K562 (cell line): ENCODE measurements around the gene GABPB1. TPM values are rescaled to one million over a fixed set of nuclear protein-coding genes. Genes with fewer than 3 reads are reported as not detected.

Experiments
- ATF2 ChIP-seq: sonication (generic); formaldehyde crosslinking; IDR thresholded peaks from 2 replicates; pipeline ENCODE4 v1.8.1; 2022; ENCODE audit warnings: missing genetic modification reagents
- BCOR ChIP-seq: fragments of 450-650 bp; IDR thresholded peaks from 2 replicates; pipeline ENCODE4 v1.6.1; 2016
- CBFA2T2 ChIP-seq: fragments of 450-650 bp; conservative IDR thresholded peaks from 2 replicates; pipeline ENCODE4 v1.6.1; 2017; ENCODE audit warnings: mild to moderate bottlenecking
- CTBP1 ChIP-seq: fragments of 450-650 bp; IDR thresholded peaks from 2 replicates; pipeline ENCODE4 v1.6.1; 2016; ENCODE audit warnings: borderline replicate concordance
- DDX20 ChIP-seq: fragments of 450-650 bp; IDR thresholded peaks from 2 replicates; pipeline ENCODE4 v1.6.1; 2016; ENCODE audit warnings: missing genetic modification characterization, low read depth, mild to moderate bottlenecking, missing compliant biosample characterization, moderate library complexity
- ID3 ChIP-seq, 2 experiments: fragments of 250-450 bp in 1 of 2; fragments of 450-650 bp in 1 of 2; sonication (Bioruptor Pico) in 1 of 2; IDR thresholded peaks; 2 replicates each; pipeline versions ENCODE4 v1.6.1 to v1.8.0; 2016 to 2021; ENCODE audit warnings: mild to moderate bottlenecking in 2 of 2, moderate library complexity in 2 of 2, missing compliant biosample characterization in 1 of 2, missing genetic modification characterization in 1 of 2
- MEIS2 ChIP-seq: fragments of 450-650 bp; IDR thresholded peaks from 2 replicates; pipeline ENCODE4 v1.6.1; 2014; ENCODE audit warnings: mild to moderate bottlenecking; ENCODE audit not compliant: partially characterized antibody
- NONO ChIP-seq, 2 experiments: fragments of 200-400 bp in 1 of 2; fragments of 450-650 bp in 1 of 2; formaldehyde crosslinking in 1 of 2; IDR thresholded peaks; 2 replicates each; pipeline ENCODE4 v1.6.1; 2017; ENCODE audit warnings: low read depth in 2 of 2, mild to moderate bottlenecking in 2 of 2, moderate library complexity in 2 of 2, low read length in 1 of 2
- TAF9B ChIP-seq: fragments of 450-650 bp; IDR thresholded peaks from 2 replicates; pipeline ENCODE4 v1.6.1; 2018; ENCODE audit warnings: mild to moderate bottlenecking; ENCODE audit not compliant: partially characterized antibody
- TAL1 ChIP-seq: fragments of 450-650 bp; IDR thresholded peaks from 2 replicates; pipeline ENCODE4 v1.6.1; 2016; ENCODE audit warnings: mild to moderate bottlenecking
- TBL1XR1 ChIP-seq, 2 experiments: IDR thresholded peaks; 2 replicates each; pipeline ENCODE4 v1.6.1; 2012; ENCODE audit warnings: improper control_type of control experiment in 2 of 2, low read length in 2 of 2, mild to moderate bottlenecking in 1 of 2
- ZNF175 ChIP-seq: fragments of 200-800 bp; sonication (Bioruptor generic); IDR thresholded peaks from 2 replicates; pipeline ENCODE4 v1.6.1; 2016; ENCODE audit warnings: low read depth, mild to moderate bottlenecking, missing genetic modification characterization, missing compliant biosample characterization
- ZNF311 ChIP-seq: fragments of 250-450 bp; sonication (Bioruptor Pico); IDR thresholded peaks from 2 replicates; pipeline ENCODE4 v1.4.0; 2020; ENCODE audit warnings: mild to moderate bottlenecking, moderate library complexity
- ZNF445 ChIP-seq: fragments of 250-450 bp; sonication (Bioruptor Pico); IDR thresholded peaks from 2 replicates; pipeline ENCODE4 v1.4.0; 2020; ENCODE audit warnings: low read depth, mild to moderate bottlenecking, moderate library complexity
- ZNF586 ChIP-seq: fragments of 450-650 bp; formaldehyde crosslinking; conservative IDR thresholded peaks from 2 replicates; pipeline ENCODE4 v1.4.0; 2020; ENCODE audit warnings: mild to moderate bottlenecking, moderate library complexity
- polyA plus RNA-seq, 8 experiments: library from polyadenylated mRNA; depleted of rRNA in 4 of 8; stranded (reverse) in 5 of 8; unstranded in 3 of 8; fragments of >200 nt; fragmentation: Nextera tagmentation in 2 of 8; fragmentation: Illumina TruSeq in 1 of 8; extraction: Ambion mirVana in 2 of 8; extraction: Trizol in 1 of 8; gene quantifications; 2 replicates each; pipeline versions ENCODE4 v1.2.1 to v1.2.3, GENCODE V29; 2011 to 2014; ENCODE audit warnings: inconsistent platforms in 1 of 8, missing spikeins in 1 of 8
- total RNA-seq, 7 experiments: library from RNA; depleted of rRNA in 6 of 7; stranded (reverse); fragments of >200 nt in 6 of 7; fragmentation: Illumina TruSeq in 2 of 7; extraction: Trizol in 2 of 7; gene quantifications; 2 replicates each; pipeline versions ENCODE4 v1.2.1 to v1.2.3, GENCODE V29; 2011 to 2021; ENCODE audit warnings: low replicate concordance in 1 of 7
- TF ChIP-seq, protein P1 (sequence below): IDR thresholded peaks from 2 replicates; pipeline ENCODE4 v1.6.1; 2012; ENCODE audit warnings: low read depth, low read length, improper control_type of control experiment, borderline replicate concordance
- TF ChIP-seq, protein P2 (sequence below): fragments of 200-800 bp; sonication (Bioruptor generic); IDR thresholded peaks from 2 replicates; pipeline ENCODE4 v1.6.1; 2017; ENCODE audit warnings: missing genetic modification characterization, missing compliant biosample characterization
- TF ChIP-seq, protein P3 (sequence below), 3 experiments: fragments of 200-800 bp in 1 of 3; fragments of 250-450 bp in 1 of 3; fragments of 450-650 bp in 1 of 3; sonication (Bioruptor Pico) in 1 of 3; sonication (Bioruptor generic) in 1 of 3; formaldehyde crosslinking in 1 of 3; IDR thresholded peaks; 2 replicates each; pipeline versions ENCODE4 v1.6.1 to v1.8.0; 2016 to 2022; ENCODE audit warnings: mild to moderate bottlenecking in 2 of 3, missing genetic modification characterization in 2 of 3, missing compliant biosample characterization in 1 of 3, moderate library complexity in 1 of 3

The GABPB1 gene
- total and polyA plus RNA-seq, 9 of the 15 experiments (the other 6 are each of a cell fraction or from before 2014, with no cell fraction given) = 11.8 to 42.3 (median 33.2) TPM

DNA sequence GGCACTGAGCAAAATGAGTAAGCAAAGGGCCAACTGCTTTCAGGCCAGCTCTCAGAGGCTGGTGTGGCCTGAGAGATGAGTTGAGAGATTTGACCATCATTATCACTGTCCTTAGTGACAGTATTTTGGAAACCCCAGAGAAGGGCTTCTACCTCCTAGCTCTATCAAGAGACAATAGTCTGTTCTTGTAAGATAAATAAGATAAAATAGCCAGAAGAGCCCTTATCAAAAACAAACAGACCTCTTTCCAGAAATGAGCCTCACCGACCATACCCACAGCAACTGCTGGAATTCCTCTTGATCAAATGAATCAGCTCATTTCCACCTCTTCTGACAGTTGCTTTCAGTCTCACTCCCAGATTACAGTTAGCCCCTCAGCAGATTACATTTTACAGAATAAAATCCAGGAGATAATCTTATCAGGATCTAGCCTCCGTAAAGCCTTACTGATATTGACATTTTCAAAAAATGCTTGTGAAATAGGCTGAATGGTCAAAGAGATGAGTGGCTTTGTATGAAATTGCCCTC is 94.0 kb downstream of the GABPB1 start (continued):
- peak in 1 of 2 experiments; percentile 61; a peak in 1 of 4 replicates for TF ChIP-seq NONO (IDR thresholded peaks at IDR 0.05; ENCODE audit: low read depth in 2 of 2, low read length in 1 of 2)
- TF ChIP-seq ATF2 (CRISPR knock-in tag) = no peak
- TF ChIP-seq, protein P1, sequence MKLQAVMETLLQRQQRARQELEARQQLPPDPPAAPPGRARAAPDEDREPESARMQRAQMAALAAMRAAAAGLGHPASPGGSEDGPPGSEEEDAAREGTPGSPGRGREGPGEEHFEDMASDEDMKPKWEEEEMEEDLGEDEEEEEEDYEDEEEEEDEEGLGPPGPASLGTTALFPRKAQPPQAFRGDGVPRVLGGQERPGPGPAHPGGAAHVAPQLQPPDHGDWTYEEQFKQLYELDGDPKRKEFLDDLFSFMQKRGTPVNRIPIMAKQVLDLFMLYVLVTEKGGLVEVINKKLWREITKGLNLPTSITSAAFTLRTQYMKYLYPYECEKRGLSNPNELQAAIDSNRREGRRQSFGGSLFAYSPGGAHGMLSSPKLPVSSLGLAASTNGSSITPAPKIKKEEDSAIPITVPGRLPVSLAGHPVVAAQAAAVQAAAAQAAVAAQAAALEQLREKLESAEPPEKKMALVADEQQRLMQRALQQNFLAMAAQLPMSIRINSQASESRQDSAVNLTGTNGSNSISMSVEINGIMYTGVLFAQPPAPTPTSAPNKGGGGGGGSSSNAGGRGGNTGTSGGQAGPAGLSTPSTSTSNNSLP = peak; percentile 97
- TF ChIP-seq ID3 (CRISPR knock-in tag; IDR thresholded peaks at IDR 0.05) = no peak
- 0 out of 2 replicates have a peak, but pooled peaks have one; percentile 10 for TF ChIP-seq ID3 (tag; IDR thresholded peaks at IDR 0.05)
- peak; percentile 98 for TF ChIP-seq TAL1
- TF ChIP-seq TBL1XR1 (IDR thresholded peaks at IDR 0.05; ENCODE audit: low read length in 2 of 2) = peak; percentile 53 to 90; a peak in 3 of 4 replicates
- TF ChIP-seq DDX20 (tag) = 0 out of 2 replicates have a peak, but pooled peaks have one; percentile 10
- TF ChIP-seq ZNF311 (CRISPR knock-in tag) = peak; percentile 44; the same call in 1 of the 2 replicates
- TF ChIP-seq CBFA2T2 = peak; percentile 96
- peak; percentile 91 for TF ChIP-seq ZNF175 (CRISPR knock-in tag)
- peak; percentile 2 for TF ChIP-seq TAF9B
- TF ChIP-seq MEIS2 = peak; percentile 92
- TF ChIP-seq ZNF586 (CRISPR knock-in tag) = no peak
- TF ChIP-seq ZNF445 (CRISPR knock-in tag) = no peak
- 0 out of 2 replicates have a peak, but pooled peaks have one; percentile 13 for TF ChIP-seq BCOR
- TF ChIP-seq, protein P2, sequence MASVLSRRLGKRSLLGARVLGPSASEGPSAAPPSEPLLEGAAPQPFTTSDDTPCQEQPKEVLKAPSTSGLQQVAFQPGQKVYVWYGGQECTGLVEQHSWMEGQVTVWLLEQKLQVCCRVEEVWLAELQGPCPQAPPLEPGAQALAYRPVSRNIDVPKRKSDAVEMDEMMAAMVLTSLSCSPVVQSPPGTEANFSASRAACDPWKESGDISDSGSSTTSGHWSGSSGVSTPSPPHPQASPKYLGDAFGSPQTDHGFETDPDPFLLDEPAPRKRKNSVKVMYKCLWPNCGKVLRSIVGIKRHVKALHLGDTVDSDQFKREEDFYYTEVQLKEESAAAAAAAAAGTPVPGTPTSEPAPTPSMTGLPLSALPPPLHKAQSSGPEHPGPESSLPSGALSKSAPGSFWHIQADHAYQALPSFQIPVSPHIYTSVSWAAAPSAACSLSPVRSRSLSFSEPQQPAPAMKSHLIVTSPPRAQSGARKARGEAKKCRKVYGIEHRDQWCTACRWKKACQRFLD = peak; percentile 91
- TF ChIP-seq CTBP1 = peak; percentile 98
- TF ChIP-seq, protein P3, sequence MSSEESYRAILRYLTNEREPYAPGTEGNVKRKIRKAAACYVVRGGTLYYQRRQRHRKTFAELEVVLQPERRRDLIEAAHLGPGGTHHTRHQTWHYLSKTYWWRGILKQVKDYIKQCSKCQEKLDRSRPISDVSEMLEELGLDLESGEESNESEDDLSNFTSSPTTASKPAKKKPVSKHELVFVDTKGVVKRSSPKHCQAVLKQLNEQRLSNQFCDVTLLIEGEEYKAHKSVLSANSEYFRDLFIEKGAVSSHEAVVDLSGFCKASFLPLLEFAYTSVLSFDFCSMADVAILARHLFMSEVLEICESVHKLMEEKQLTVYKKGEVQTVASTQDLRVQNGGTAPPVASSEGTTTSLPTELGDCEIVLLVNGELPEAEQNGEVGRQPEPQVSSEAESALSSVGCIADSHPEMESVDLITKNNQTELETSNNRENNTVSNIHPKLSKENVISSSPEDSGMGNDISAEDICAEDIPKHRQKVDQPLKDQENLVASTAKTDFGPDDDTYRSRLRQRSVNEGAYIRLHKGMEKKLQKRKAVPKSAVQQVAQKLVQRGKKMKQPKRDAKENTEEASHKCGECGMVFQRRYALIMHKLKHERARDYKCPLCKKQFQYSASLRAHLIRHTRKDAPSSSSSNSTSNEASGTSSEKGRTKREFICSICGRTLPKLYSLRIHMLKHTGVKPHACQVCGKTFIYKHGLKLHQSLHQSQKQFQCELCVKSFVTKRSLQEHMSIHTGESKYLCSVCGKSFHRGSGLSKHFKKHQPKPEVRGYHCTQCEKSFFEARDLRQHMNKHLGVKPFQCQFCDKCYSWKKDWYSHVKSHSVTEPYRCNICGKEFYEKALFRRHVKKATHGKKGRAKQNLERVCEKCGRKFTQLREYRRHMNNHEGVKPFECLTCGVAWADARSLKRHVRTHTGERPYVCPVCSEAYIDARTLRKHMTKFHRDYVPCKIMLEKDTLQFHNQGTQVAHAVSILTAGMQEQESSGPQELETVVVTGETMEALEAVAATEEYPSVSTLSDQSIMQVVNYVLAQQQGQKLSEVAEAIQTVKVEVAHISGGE (CRISPR knock-in tag; IDR thresholded peaks at IDR 0.05) = peak in 1 of 3 experiments; percentile 62; a peak in 2 of 6 replicates
